SKM-1 treated with dmso at 0.1 percent for 144 hours (cell line): ENCODE results near the gene HELB.
"Not testable (repeated sequence)": the region's sequence is repeated elsewhere in the genome, so short reads cannot be mapped to it uniquely, and the experiment has no call there.

Experiments
- DNase-seq: peaks from one replicate; lab custom pipeline; 2025; ENCODE audit not compliant: unreplicated experiment; lab: John Stamatoyannopoulos, UW

HELB gene

GRCh38 chr12:66302827-66303169 lies 505 bp downstream of the HELB start:
- DNase-seq, result no peak

GRCh38 chr12:66303316-66303804 lies 1.1 kb downstream of the HELB start:
- not testable (repeated sequence) for DNase-seq

GRCh38 chr12:66304296-66304900 lies 2.1 kb downstream of the HELB start:
- no peak for DNase-seq

GRCh38 chr12:66309606-66310005 lies 7.3 kb downstream of the HELB start:
- DNase-seq, result no peak

GRCh38 chr12:66312189-66312588 lies 9.9 kb downstream of the HELB start:
- DNase-seq, result no peak

- DNase-seq, result no peak
These were observed 12.0 kb downstream of the HELB start for GRCh38 chr12:66314278-66314677.

GRCh38 chr12:66319266-66319954 lies 17.1 kb downstream of the HELB start:
- no peak for DNase-seq

- DNase-seq, result no peak
These were observed 18.7 kb downstream of the HELB start for GRCh38 chr12:66320996-66321395.

GRCh38 chr12:66321435-66321834 lies 19.1 kb downstream of the HELB start:
- DNase-seq, result no peak

- no peak for DNase-seq
These were observed 20.7 kb downstream of the HELB start for GRCh38 chr12:66323017-66323416.

- no peak for DNase-seq
These were observed 27.6 kb downstream of the HELB start for GRCh38 chr12:66329941-66330340.

GRCh38 chr12:66331016-66331415 lies 28.7 kb downstream of the HELB start:
- DNase-seq, result no peak

- DNase-seq, result no peak
These were observed 29.5 kb downstream of the HELB start for GRCh38 chr12:66331814-66332213.

- DNase-seq, result no peak
These were observed 33.5 kb downstream of the HELB start for GRCh38 chr12:66335746-66336145.

- DNase-seq, result no peak
These were observed 35.2 kb downstream of the HELB start for GRCh38 chr12:66337381-66338010.

GRCh38 chr12:66340131-66340530 lies 37.8 kb downstream of the HELB start:
- no peak for DNase-seq

GRCh38 chr12:66341126-66341525 lies 38.8 kb downstream of the HELB start:
- no peak for DNase-seq

GRCh38 chr12:66345212-66345611 lies 42.9 kb downstream of the HELB start:
- no peak for DNase-seq

GRCh38 chr12:66345956-66346355 lies 43.7 kb downstream of the HELB start:
- no peak for DNase-seq

GRCh38 chr12:66351301-66351700 lies 49.0 kb downstream of the HELB start:
- DNase-seq, result no peak

- no peak for DNase-seq
These were observed 49.9 kb downstream of the HELB start for GRCh38 chr12:66352197-66352596.

GRCh38 chr12:66352899-66353298 lies 50.6 kb downstream of the HELB start:
- no peak for DNase-seq
